ENCODE data around the gene ZNF804B.

The ZNF804B gene

GRCh38 chr7:88759230-88760135, at the start of gene ZNF804B:
TSS of gene ZNF804B (plus strand) at chr7:88759700. CDS start at chr7:88759977, 277 bp downstream.
- DNase-seq: no peak

GRCh38 chr7:88735920-88736319, 23.6 kb upstream of the ZNF804B start:
- DNase-seq: no peak

- no peak for DNase-seq
Measured at GRCh38 chr7:88737632-88738031, 21.9 kb upstream of the ZNF804B start.

DNA sequence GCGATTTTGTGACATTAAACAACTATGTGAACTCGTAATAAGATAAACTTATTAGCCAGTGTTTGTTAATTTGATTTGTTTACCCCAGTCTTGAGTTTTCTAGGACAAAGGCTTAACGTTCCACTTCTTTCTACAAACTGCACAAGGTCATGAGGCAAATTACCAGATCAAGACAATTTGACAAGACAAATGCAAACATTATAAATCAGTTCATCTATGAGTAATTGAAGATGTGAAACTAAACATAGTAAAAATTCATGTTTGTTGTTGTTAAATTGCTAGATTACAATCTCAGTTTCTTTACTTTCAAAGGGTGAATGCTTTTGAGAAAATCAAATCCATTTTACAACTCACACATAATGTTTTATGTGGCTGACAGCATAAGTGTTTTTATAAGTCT, 13.4 kb upstream of the ZNF804B start:
- DNase-seq: no peak

GRCh38 chr7:88756802-88757201, 2.7 kb upstream of the ZNF804B start:
- DNase-seq: no peak

DNA sequence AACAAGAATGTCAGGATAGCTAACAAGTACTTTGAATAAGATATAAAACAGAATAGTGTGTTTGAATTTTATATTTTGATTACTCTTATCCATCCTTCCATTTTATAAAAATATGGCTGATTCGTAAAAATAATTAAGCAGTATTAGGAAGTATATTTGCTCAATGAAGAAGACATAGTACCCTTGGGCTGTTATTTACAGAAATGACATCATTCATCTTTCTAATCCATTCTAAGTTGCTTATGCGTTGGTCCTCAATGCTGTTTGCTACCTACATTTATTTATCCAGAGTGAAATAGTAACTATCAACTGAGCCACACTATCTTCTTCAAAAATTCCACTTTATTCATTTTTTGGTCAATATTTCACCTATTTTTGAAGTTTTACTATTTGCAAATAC, 2.1 kb upstream of the ZNF804B start:
- DNase-seq: no peak

GRCh38 chr7:88758381-88759229, 895 bp upstream of the ZNF804B start:
- DNase-seq: no peak

- no peak for DNase-seq
Measured at GRCh38 chr7:88760136-88760515, 626 bp downstream of the ZNF804B start.

GRCh38 chr7:88761779-88762178, 2.3 kb downstream of the ZNF804B start:
- no peak for DNase-seq

GRCh38 chr7:88771417-88771816, 11.9 kb downstream of the ZNF804B start:
- no peak for DNase-seq

DNA sequence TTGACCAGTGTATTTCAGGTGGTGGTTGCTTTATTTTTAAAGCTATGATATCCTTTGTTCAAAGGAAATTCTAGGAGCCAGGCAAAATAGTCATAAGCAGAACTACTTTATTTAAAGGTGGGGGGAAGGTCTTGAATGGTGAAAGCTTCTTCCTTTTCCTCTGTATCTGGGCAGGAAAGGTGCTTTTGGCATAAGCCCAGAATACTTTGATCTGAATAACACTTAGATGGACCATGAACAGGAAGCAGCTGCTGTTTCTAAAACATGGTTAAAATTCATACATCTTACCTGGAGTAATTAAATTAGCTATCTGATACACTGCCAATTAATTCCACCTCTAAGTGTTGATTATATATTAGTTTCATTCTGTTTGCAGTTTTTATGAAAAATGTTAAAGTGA, 13.3 kb downstream of the ZNF804B start:
- DNase-seq: no peak

GRCh38 chr7:88775838-88776237, 16.3 kb downstream of the ZNF804B start:
- DNase-seq: no peak

- DNase-seq: no peak
Measured at GRCh38 chr7:88787777-88788176, 28.3 kb downstream of the ZNF804B start.

DNA sequence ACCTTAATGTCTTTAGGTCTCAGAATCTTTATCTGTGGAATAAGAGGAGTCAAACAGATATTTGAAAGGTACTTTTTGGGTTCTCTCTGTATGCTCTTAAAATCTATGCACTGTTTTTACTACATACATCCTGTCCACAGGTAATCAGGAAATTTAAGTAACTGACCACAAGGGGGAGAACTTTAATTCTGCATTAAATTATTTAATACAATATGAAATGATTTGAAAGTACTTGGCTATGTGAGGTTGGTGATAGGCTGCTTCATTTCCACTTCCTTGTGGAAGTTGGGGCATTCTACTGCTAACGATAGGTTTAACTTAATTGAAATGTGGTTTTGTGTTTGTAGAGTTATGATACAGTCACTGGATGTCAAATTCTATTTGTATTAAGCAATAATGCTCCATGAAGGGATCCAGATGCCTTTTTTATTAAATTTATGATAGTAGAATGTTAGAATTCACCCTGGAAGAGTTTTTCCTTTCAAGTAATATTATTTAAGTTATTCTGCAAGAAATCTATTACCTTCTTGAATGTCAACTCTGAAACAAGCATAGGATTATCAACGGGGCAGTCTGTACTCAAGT, 30.1 kb downstream of the ZNF804B start:
- no peak for DNase-seq

GRCh38 chr7:88791891-88792290, 32.4 kb downstream of the ZNF804B start:
- DNase-seq: no peak

- DNase-seq: no peak
Measured at GRCh38 chr7:88792361-88792760, 32.9 kb downstream of the ZNF804B start.

- DNase-seq: no peak
Measured at GRCh38 chr7:88795553-88795952, 36.1 kb downstream of the ZNF804B start, which contains the start of gene TEX47. TSS of gene TEX47 (minus strand) at chr7:88795737. CDS start at chr7:88794942, 795 bp downstream.

DNA sequence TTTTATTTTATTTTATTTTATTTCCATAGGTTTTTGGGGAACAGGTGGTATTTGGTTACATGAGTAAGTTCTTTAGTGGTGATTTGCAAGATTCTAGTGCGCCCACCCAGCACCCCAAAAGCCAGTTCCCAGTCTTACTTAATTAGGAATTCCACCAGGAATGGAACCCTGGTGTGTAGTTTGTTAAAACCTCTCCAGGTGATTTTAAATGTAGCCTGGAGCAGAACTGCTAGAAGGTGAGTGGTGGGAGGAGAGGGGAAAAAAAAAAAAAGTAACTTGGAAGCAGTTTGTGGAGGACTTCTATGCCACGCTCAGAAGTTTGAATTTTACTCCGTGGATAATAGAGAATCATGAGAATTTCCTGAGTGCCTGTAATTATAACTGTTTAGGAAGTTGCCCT, 41.5 kb downstream of the ZNF804B start:
- no peak for DNase-seq

DNA sequence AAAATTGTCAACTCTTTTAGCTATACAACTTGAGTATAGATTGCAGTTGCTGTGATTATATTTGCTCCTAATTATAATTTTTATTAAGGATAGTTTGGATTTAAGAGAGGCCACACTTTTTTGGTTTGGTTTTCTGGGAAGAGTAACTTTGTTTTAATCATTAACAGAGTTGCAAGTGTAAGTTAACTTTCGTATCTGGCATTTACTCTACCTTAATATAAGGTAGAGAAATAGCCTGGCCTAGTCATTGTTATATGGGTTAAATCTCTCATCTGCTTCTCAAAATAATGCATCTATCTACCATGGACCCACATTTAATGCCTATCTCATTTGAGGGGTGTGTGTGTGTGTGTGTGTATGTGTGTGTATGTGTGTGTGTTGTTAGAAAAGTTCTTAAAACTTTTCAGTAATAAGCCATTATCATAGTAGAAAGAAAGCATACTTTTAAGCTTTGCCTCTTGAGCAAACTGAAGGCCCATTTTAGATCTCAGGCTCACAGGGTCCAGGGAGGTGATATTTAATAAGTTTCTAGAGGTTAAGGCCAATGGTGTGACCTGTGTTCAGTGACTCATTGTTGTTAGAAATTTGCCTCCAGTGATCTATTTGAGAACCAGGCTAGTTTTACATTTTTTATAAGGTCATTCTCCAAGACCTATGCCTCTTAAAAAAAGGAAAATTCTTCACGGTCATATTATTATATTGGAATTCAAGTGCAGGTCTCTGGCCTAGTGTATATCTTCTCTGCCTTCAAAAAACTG, 47.0 kb downstream of the ZNF804B start:
- DNase-seq: no peak

DNA sequence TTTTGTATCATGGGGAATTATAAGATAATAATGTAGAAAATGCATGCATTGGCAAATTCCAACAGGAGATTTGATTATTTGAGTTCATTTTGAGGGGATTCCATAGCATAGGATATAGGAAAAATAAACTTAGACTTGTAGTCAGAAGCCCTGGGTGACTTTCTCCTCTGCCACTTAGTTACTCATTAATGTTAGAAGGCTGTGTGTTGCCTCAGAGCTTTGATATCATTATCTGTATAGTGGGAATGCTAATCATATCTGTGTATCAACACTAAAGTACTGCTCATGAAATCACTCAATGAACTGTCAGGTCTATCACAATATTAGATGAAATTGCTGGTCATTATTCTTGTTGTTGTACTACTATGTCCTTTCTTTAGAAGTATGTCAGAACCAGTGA, 59.1 kb downstream of the ZNF804B start:
- no peak for DNase-seq

GRCh38 chr7:88826222-88826621, 66.7 kb downstream of the ZNF804B start:
- no peak for DNase-seq

DNA sequence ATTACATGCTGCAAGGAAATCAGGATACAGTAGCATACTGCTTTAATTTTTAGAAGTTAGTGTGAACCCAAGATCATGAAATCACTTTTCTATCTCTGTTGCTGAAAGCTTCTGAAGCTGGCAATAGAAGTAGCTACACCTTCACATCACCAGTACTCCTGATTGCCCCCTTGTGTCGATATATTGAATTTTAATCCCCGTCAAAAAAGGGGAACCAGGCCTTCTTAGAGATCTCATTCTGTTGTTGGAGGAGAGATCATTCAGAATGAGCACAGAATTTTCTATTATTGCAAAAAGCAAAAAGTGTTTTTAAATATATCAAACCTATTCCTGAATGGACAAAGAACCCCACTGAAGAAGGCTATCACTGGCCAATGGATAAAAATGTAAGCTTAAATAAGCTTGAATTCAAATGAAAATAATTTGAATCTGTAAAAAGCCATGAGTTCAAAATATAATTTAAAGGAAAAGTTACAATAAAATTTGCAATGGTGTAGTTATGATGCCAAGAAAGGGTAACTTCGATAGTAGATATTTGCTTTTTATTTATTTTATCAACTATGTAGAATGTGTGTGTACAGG, 75.7 kb downstream of the ZNF804B start:
- no peak for DNase-seq
